NCI-H82 (cell line): Measurements from ENCODE around the gene ITPKB.
A peak's percentile ranks its signal among the peaks of the same experiment; 100 is the strongest.
"Not testable (repeated sequence)": the region's sequence is repeated elsewhere in the genome, so short reads cannot be mapped to it uniquely, and the experiment has no call there.

Experiments used
- DNase-seq: peaks from one replicate; lab custom pipeline; 2025; lab: John Stamatoyannopoulos, UW

Gene ITPKB

DNA sequence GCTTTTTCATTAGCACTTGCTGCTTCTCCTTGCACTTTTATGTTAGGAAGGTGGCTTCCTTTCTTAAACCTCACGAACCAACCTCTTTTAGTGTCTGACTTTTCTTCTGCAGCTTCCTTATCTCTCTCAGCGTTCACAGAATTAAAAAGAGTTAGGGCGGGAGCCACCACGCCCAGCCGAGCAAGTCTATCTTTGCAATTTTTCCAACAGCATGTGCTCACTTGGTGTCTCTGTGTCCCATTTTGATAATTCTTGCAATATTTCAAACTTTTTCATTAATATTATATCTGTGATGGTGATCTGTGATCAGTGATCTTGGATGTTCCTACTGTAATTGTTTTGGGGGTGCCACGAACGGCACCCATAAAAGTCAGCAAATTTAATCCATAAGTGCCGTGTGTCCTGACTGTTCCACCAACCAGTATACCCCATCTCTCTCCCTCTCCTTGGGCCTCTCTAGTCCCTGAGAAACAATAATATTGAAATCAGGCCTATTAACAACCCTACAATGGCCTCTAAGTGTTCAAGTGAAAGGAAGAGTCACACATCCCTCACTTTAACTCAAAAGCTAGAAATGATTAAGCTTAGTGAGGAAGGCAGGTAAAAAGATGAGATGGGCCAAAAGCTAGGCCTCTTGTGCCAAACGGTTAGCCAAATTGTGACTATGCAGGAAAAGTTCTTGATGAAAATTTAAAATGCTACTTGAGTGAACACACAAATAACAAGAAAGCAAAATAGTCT is 15.9 kb upstream of the ITPKB start:
- DNase-seq, result no peak

DNA sequence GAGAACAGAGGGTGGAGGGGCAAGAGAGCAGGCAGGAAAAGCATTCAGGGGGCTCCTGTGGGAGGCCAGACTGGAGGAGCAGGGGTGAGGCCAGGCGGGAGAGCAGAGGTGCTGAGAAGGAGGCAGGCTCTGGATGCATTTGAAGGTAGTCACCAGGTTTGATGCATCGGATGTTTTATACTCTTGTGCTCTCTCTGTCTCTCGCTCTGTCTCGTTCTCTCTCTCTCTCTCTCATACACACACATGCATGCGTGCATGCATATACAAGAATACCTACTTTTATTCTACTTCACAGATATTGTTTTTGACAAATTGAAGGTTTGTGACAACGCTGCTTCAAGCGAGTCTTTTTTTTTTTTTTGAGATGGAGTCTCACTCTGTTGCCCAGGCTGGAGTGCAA is 15.0 kb upstream of the ITPKB start:
- DNase-seq, result no peak

DNA sequence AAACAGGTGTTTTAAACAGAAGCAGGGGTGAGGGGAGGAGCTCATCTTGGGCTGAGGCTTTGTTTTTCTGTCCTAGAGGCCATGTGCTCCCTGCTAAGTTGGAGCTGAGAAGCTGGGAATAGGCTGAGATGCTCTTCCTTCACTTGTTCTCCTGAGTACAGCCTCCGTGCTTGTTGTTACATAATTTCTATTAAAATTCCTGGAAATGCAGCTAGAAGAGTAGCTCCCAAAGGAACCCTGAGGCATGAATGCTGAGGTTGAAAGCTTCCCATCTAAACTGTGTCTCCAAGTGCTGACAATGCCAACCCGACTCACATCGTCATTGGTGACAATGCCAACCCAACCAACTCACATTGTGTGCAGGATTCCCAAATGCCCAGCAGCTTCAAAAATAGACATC is 12.6 kb upstream of the ITPKB start:
- DNase-seq, result no peak

GRCh38 chr1:226751214-226751613 is 12.1 kb upstream of the ITPKB start:
- DNase-seq, result no peak

- DNase-seq, result peak; percentile 65
Observed at GRCh38 chr1:226749467-226749866, 10.4 kb upstream of the ITPKB start.

DNA sequence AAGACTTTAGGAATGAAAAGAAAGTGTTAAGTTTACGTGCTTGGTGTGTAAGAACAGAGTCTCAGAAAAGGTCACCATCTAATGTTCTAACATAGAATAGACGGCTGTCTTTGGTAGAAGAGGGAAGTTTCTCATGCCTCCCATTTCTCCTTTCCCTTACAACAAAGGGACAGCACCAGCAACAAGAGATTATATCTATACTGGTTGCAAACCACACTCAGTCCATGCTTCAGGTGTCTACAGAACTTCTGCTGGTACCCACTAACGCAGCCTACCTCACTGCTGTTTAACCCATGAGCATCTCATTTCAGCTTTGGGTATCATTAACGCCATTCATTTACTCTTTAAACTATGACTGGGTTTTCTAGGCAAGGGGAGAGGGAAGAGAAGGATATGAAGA is 9.2 kb upstream of the ITPKB start:
- no peak for DNase-seq

- DNase-seq, result not testable (repeated sequence)
Observed at GRCh38 chr1:226747519-226748263, 8.6 kb upstream of the ITPKB start.

GRCh38 chr1:226743259-226743658 is 4.2 kb upstream of the ITPKB start:
- DNase-seq, result no peak

DNA sequence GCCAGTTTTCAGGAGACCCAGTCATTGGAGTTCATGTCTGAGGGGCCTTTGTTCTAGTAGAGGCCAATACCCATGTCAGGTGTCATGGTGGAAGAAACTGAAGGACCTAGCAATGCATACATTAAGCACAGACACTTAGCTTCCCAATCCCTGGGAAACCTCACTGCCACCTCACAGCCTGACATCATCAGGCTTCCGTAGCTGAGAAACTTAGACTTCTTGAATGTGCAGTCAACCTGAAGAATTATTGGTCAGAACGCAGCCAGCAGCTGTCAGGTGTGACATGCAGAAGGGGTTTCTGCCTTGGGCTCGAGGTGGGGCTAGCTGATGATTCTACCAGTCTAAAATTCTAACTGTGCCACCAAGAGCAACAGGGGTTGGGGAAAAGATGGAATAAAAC is 1.9 kb upstream of the ITPKB start:
- no peak for DNase-seq

DNA sequence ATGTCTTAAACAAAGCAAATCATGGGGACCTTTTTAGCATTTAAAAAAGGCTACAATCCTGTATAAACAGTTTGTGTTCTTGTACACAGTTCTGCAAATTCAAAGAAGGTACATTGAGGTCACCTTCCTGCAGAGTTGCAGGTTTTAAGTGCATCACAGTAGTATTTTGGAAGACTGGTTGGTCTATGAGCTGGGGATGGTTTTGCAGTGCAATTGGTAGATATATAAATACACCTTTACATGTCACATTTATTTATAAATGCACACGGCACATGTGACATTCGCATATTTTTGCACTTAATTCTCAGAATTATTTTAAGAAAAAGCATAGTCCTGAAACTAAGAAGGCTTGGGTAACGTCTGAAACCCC is 599 bp upstream of the ITPKB start:
- no peak for DNase-seq

DNA sequence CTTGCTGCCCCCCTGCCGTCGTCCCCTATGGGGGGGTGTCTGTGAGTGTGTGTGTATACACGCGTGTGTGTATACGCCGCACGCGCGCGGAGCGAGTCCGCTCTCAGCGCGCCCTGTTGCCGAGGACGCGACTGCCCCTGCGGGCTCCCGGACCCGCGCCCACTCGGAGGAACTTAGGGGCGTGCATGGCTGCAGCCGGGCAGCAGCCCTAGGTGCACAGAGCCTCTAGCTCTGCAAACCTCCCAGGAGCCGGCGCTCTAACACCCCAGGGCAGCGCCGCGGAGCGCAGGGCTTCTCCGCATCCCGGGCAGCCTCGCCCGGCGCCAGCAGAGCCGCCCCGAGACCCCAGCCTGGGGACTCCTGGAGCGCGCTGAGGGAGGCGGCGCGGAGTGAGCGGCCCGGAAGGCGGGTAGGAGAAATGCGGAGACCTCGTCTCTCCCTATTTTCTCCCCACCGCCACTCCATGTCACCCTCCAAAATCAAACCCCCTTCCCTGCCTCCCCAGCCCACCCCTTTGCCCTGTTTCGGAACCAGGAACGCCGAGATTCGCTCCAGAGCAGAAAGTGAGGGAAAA is 574 bp downstream of the ITPKB start:
- peak; percentile 66 for DNase-seq

DNA sequence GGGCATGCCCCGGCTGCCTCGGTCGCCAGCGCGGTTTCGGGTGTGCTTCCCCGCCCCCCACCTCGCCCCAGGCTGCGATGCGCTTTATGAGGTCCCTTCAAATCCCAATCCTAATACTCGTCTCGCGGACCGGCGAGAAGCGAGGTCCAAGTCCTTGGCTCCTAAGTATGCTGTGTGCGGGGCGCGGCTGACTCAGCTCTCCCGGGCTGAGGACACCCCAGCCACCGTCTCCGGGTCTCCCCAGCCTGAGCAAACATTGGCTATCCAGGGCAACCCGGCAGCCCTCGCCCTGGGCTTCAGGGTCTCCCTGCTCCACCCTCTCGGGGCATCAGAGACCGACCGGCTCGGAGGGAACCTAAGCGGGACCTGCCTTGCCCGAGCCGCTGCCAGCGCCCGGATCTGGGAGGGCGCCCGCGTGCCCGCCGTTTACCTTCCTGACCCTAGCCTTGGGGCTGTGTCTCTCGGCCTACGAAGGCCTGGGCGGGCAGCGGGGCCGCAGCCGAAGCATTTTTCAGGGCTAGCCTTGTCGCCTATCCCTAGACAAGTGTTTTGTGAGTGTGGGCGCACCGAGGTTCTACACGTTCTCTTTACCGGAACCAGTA is 1.2 kb downstream of the ITPKB start:
- DNase-seq, result peak; percentile 59

DNA sequence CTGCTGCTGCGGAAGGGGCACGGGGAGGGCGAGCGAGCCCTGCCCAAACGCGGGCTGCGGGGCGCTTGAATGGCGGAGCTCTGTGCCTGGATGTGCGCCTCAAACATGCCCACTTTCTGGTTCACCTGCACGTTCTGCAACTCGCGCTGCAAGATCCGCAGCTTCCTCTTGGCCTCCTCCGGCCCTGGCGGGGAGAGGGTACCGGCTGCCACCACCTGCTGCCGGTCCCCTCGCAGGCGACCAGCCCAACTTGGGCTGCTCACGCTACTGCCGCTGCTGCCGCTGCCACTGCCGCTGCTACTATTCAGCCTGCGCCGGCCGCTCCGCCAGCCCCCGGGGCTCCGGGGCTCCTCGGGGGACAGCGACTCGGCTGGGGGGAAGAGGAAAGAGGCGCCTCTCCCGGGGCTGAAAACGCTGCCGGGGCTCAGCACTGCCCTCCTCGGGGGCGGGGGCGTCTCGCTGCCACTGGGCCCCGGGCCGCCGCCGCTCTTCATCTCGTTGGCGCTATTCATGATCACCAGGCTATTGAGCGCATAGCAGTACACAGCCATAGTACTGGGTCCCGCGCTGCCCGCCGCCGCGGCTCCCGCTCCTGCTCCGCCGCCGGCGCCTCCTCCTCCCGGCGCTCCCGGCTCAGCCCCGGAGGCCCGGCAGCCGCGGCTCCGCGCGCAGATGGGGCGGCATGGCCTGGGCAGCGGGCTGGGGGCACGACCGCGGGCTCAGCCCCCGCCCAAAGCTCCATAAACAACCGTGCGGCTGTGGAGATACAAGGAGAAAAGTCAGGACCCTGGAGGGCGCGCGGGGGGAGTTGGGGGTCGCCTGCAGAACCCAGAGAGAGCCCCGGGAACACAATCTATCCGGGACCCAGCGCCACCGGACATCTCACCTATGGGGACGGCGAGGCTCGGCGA is 1.9 kb downstream of the ITPKB start:
- peak; percentile 62 for DNase-seq

- no peak for DNase-seq
Observed at GRCh38 chr1:226736001-226736907, 2.8 kb downstream of the ITPKB start.

DNA sequence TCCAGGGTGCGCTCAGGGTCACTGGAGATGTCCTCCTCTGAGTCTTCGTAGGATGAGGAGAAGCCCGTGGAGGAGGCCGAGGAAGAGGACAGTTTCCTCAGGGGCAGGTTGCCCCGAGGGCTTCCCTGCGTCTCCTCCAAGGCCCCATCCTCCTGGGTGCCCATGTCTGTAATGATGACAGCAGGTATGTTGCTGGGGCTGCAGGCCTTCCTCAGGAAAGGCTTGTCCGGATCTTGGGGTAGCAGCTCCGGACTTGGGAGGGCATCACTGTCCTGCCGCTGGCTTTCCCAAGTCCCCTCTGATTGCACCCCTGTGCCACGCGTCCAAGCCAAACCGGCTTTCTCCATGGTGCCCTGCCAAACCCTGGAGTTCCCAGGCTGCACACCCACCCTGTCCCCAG is 3.5 kb downstream of the ITPKB start:
- DNase-seq, result no peak

GRCh38 chr1:226734611-226735153 is 4.4 kb downstream of the ITPKB start:
- no peak for DNase-seq

- no peak for DNase-seq
Observed at GRCh38 chr1:226733876-226734275, 5.2 kb downstream of the ITPKB start.

GRCh38 chr1:226733304-226733703 is 5.8 kb downstream of the ITPKB start:
- DNase-seq, result no peak

DNA sequence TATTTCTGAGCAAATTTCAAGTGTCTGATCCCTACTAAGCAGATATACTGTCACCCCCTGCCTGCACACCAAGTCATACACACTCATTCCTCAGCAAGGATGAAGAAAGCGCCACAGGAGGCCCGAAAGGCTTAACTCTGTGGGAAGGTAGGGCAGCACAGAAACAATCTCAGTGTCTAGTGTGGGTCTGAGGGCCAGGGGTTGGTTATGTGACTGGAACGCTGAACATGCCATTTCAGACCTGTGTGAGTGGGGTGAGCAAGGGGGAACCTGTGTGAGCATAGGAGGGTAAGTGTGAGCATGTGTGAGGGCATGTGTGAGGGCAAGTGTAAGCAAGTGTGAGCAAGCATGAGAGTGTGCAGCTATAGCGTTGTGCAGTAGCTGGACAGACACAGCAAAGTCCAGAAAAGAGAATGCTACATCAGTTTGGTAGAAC is 6.2 kb downstream of the ITPKB start:
- DNase-seq, result no peak

DNA sequence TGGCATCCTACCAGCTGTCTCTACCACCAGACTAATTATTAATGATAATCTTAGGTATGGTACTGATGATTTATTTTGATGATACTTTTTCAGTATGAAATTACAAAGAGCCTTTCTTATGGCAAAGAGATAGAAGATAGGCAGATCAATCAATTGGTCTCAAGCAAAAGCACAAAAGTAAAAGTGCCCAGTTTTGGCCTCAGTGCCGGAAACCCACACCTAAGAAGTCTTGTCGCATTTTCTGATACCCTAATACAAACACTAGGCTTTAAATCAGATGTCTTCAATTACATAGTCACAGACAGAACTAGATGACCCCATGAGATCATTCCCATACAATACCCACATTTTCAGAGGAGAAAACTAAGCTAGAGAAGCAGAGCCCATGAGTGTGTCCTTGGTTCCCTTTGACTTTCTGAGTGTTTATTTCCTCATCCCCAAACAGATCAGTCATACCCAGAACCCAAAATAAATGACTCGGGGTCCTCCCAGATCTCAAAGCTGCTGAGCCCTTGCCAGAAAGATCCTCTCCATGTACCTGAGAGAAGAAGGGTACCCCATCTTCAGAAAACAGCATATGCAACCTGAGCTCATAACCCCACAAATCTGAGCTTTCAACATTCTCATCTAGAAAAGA is 7.7 kb downstream of the ITPKB start:
- DNase-seq, result no peak
